Measurements from ENCODE around the gene ZSCAN1. TPM values are rescaled to one million over a fixed set of nuclear protein-coding genes. Genes with fewer than 3 reads are reported as not detected.

Gene ZSCAN1
- total RNA-seq, 1 experiment from 2014 or later = not detected

- Mint-ChIP-seq H3K27me3 (ENCODE audit: insufficient read depth, unreplicated experiment) (no peaks in the 10 kb centered on the region), H3K4me3 (ENCODE audit: unreplicated experiment) (no peak overlapping the region), H3K27ac (ENCODE audit: low read depth, unreplicated experiment) (no peak overlapping the region), H3K36me3 (ENCODE audit: insufficient read depth, unreplicated experiment) (no peaks in the 10 kb centered on the region), H3K4me1 (ENCODE audit: insufficient read depth, unreplicated experiment) (no peaks in the 10 kb centered on the region), H3K9me3 (ENCODE audit: unreplicated experiment) (peaks cover 23% of the 10 kb centered on the region)
- no peak for DNase-seq (ENCODE audit: unreplicated experiment)
- POLR2A ChIA-PET = no interaction called here
- CTCF ChIA-PET = no interaction called here
- no peak for TF ChIP-seq CTCF (IDR thresholded peaks at IDR 0.05; ENCODE audit: unreplicated experiment)
- BruUV-seq (replicated peaks) = no TSS peak
- intact Hi-C loops (cut with micrococcal nuclease) = no loop called here
Measured at GRCh38 chr19:58096884-58097283, 63.1 kb downstream of the ZSCAN1 start.

DNA sequence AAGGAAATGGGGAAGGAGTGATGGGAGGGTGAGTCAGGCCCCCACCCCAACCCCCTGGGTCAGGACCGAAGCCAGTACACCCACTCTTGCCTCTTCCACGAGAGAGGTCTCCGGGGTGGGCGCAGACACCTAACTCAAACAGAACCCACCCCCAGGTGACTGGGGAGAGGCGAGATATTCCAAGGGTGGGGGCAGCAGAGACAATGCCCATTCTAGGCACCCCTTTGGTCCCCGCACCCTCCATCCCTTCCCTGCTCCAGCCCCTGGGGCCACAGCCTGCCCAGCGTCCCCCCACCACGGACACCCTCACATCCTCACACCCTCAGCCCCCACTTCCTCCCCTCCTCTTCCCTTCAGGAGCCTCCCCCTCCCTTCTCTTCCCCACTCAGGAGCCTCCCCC is 63.5 kb downstream of the ZSCAN1 start:
- no TSS peak for BruUV-seq (replicated peaks)
- Mint-ChIP-seq H3K27me3 (ENCODE audit: insufficient read depth, unreplicated experiment) (no peaks in the 10 kb centered on the region), H3K4me3 (ENCODE audit: unreplicated experiment) (no peak overlapping the region), H3K36me3 (ENCODE audit: insufficient read depth, unreplicated experiment) (no peaks in the 10 kb centered on the region), H3K27ac (ENCODE audit: low read depth, unreplicated experiment) (no peak overlapping the region), H3K4me1 (ENCODE audit: insufficient read depth, unreplicated experiment) (no peaks in the 10 kb centered on the region), H3K9me3 (ENCODE audit: unreplicated experiment) (peaks cover 23% of the 10 kb centered on the region)
- intact Hi-C loops (cut with micrococcal nuclease) = no loop called here
- TF ChIP-seq CTCF (IDR thresholded peaks at IDR 0.05; ENCODE audit: unreplicated experiment) = no peak
- POLR2A ChIA-PET = no interaction called here
- CTCF ChIA-PET = no interaction called here
- no peak for DNase-seq (ENCODE audit: unreplicated experiment)

DNA sequence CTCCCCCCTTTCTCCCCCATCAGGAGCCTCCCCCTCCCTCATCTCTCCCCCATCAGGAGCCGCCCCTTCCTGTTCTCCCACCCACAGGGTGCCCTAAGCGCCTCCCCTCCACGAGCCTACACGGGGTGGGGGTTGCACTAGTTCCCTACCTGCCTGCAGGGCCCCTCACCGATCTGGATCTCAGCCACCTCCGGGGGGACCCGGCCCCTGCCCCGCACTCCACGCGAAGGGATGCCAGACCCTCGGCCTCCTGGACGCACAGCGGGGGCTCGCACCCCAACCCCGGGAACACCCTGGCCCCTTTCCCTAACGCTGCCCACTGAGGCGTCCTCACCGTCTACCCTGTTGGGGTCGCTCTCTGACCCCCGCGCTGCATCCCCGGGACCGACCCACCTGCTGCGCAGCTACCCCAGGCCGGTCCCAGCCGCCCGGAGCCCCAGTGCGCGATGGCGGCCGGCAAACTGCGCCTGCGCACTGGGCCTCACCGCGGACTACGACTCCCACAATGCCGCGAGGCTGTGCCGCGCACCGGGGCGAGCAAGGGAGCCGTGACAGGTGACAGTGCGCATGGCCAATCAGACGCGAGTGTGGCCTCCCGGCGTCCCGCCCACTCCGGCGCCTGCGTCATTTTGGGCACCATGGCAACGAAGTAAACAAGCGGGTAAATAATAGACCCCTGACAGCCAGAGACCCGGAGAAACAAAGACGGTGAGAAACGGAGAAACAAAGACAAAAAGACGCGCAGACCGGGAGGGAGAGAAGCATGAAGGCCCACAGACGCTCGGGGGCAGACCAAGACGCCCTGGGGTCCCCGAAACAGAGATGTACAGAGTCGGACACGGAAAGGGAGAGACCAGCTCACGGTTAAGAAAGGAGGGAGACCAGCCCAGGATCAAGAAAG is 64.2 kb downstream of the ZSCAN1 start, which contains the start of gene ZSCAN18:
TSS of gene ZSCAN18 (minus strand) at position 451 of the 901 bp plus-strand sequence. CDS start 7,964 bp downstream, outside the sequence.
- Mint-ChIP-seq H3K4me3 (ENCODE audit: unreplicated experiment) (no peak within 1 kb of the TSS), H3K4me1 (ENCODE audit: insufficient read depth, unreplicated experiment) (no peaks in the 10 kb centered on the region), H3K9me3 (ENCODE audit: unreplicated experiment) (peaks cover 23% of the 10 kb centered on the region), H3K36me3 (ENCODE audit: insufficient read depth, unreplicated experiment) (no peaks in the 10 kb centered on the region), H3K27me3 (ENCODE audit: insufficient read depth, unreplicated experiment) (no peaks in the 10 kb centered on the region), H3K27ac (ENCODE audit: low read depth, unreplicated experiment) (no peak within 1 kb of the TSS)
- ChIA-PET POLR2A (no interaction called here), CTCF (no interaction called here)
- intact Hi-C loops (cut with micrococcal nuclease) = no loop called here
- no TSS peak for BruUV-seq (replicated peaks)
- no peak for TF ChIP-seq CTCF (IDR thresholded peaks at IDR 0.05; ENCODE audit: unreplicated experiment)
- DNase-seq (ENCODE audit: unreplicated experiment) = no peak

DNA sequence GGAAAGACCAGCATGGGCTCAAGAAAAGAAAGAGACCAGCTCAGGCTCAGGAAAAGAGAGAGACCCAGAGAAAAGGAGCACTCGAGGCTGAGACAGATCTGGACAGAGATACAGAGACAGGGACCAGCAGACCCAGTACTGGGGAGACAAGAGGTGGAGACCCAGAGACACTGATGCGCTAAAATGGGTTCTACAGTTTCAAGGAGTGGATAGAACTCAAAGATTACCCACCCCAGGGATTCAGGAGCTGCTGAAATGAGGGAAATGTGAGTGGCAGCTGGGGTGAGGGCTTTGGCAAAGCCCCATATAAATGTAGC is 64.8 kb downstream of the ZSCAN1 start:
- CTCF ChIA-PET = no interaction called here
- no peaks in the 10 kb centered on the region for H3K4me1 Mint-ChIP-seq (ENCODE audit: insufficient read depth, unreplicated experiment)
- H3K9me3 Mint-ChIP-seq (ENCODE audit: unreplicated experiment) = peaks cover 18% of the 10 kb centered on the region
- no peak for DNase-seq (ENCODE audit: unreplicated experiment)
- no peaks in the 10 kb centered on the region for H3K36me3 Mint-ChIP-seq (ENCODE audit: insufficient read depth, unreplicated experiment)
- H3K27ac Mint-ChIP-seq (ENCODE audit: low read depth, unreplicated experiment) = no peak overlapping the region
- POLR2A ChIA-PET = no interaction called here
- intact Hi-C loops (cut with micrococcal nuclease) = no loop called here
- no peak for TF ChIP-seq CTCF (IDR thresholded peaks at IDR 0.05; ENCODE audit: unreplicated experiment)
- no TSS peak for BruUV-seq (replicated peaks)
- H3K27me3 Mint-ChIP-seq (ENCODE audit: insufficient read depth, unreplicated experiment) = no peaks in the 10 kb centered on the region
- H3K4me3 Mint-ChIP-seq (ENCODE audit: unreplicated experiment) = no peak overlapping the region

Other genes with a start within 250 kb of the ZSCAN1 start
- 5.5 and 5.6 TPM in 2 replicates for gene ZNF552, start 219.1 kb upstream of the ZSCAN1 start, total RNA-seq (2022)
- 19.0 and 19.4 TPM in 2 replicates for gene ZNF587B, start 203.7 kb upstream of the ZSCAN1 start, total RNA-seq (2022)
- 32.4 and 34.2 TPM in 2 replicates for gene ZNF587, start 184.2 kb upstream of the ZSCAN1 start, total RNA-seq (2022)
- 3.1 and 4.0 TPM in 2 replicates for gene ZNF814, start 145.0 kb upstream of the ZSCAN1 start, total RNA-seq (2022)
- gene ZNF417, start 117.4 kb upstream of the ZSCAN1 start, total RNA-seq (2022) = 8.8 and 11.4 TPM in 2 replicates
- not detected in 2 replicates for gene ZNF418, start 98.6 kb upstream of the ZSCAN1 start, total RNA-seq (2022)
- 0.54 and 0.69 TPM in 2 replicates for gene ZNF256, start 86.3 kb upstream of the ZSCAN1 start, total RNA-seq (2022)
- gene C19orf18, start 59.5 kb upstream of the ZSCAN1 start, total RNA-seq (2022) = not detected in 2 replicates
- 0.71 and 0.98 TPM in 2 replicates for gene ZNF606, start 31.2 kb upstream of the ZSCAN1 start, total RNA-seq (2022)
- not detected in 2 replicates for gene ZNF135, start 25.3 kb downstream of the ZSCAN1 start, total RNA-seq (2022)
- gene ZSCAN18, start 64.2 kb downstream of the ZSCAN1 start, total RNA-seq (2022) = not detected in 2 replicates
- gene ZNF329, start 116.8 kb downstream of the ZSCAN1 start, total RNA-seq (2022) = 2.8 and 2.9 TPM in 2 replicates
- 21.1 and 27.1 TPM in 2 replicates for gene ZNF274, start 149.0 kb downstream of the ZSCAN1 start, total RNA-seq (2022)
- 39.4 and 42.3 TPM in 2 replicates for gene ZNF544, start 194.9 kb downstream of the ZSCAN1 start, total RNA-seq (2022)
- 4.9 and 5.1 TPM in 2 replicates for gene ZNF8, start 244.9 kb downstream of the ZSCAN1 start, total RNA-seq (2022)

All from MCF 10A (cell line).